ENCODE results near the gene LLCFC1. TPM values are rescaled to one million over a fixed set of nuclear protein-coding genes. Genes with fewer than 3 reads are reported as not detected.
A peak's percentile ranks its signal among the peaks of the same experiment; 100 is the strongest.

The LLCFC1 gene
- total and polyA plus RNA-seq, 4 experiments from 2014 or later, result not detected

DNA sequence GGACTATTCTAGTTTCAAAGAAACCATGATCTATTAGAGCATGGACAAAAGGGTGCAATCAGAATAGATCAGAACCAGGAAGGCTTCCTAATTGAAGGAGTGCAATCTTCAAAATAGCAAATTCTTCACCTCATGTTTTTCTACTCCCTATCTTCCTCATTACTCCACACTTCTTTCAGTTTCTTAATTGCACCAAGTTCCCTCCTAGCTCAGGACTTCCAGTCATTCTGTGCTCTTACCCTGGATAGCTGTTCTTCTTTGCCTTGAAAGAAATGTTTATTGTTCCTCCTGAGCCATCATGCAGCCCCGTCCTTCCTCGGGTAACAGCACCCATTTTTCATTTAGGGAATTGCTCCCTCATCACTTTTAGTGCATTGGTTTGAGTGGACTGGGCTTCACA is 28.8 kb upstream of the LLCFC1 start:
- no peak overlapping the region for H3K4me3 ChIP-seq (ENCODE audit: low read length in 2 of 2)
- H3K4me1 ChIP-seq (ENCODE audit: insufficient read depth, low read length), result no peaks in the 10 kb centered on the region
- DNase-seq, result no peak
- H3K4me1 Mint-ChIP-seq, result peaks cover 0 to 2% (median 0%) of the 10 kb centered on the region in 4 donors
- no peak overlapping the region for H3K27ac ChIP-seq (ENCODE audit: low read depth, low read length)
- peaks cover 0 to 4% (median 2%) of the 10 kb centered on the region in 8 donors for H3K9me3 Mint-ChIP-seq
- ChIA-PET CTCF (ENCODE audit: partially characterized antibody) (interaction anchor here (1.0 to 1.4 kb wide), 4 partner anchors 9 to 56 kb away, joined by 3 to 5 read pairs (median 3); partner anchors contain the start of gene EPHB6), POLR2A (ENCODE audit: partially characterized antibody) (no interaction called here)
- intact Hi-C loops (cut with micrococcal nuclease), result no loop called here
- no peak overlapping the region for H3K27ac Mint-ChIP-seq
- no peak overlapping the region for H3K4me3 Mint-ChIP-seq
- H3K27me3 ChIP-seq (ENCODE audit: insufficient read depth, low read length), result no peaks in the 10 kb centered on the region
- no peaks in the 10 kb centered on the region for H3K36me3 ChIP-seq (ENCODE audit: insufficient read depth, low read length)
- H3K36me3 Mint-ChIP-seq, result no peaks in the 10 kb centered on the region
- no peaks in the 10 kb centered on the region for H3K9me3 ChIP-seq (ENCODE audit: control insufficient read depth in 1 of 2, low read length in 2 of 2)
- peaks cover 30 to 35% of the 10 kb centered on the region in 2 donors for H3K27me3 Mint-ChIP-seq

DNA sequence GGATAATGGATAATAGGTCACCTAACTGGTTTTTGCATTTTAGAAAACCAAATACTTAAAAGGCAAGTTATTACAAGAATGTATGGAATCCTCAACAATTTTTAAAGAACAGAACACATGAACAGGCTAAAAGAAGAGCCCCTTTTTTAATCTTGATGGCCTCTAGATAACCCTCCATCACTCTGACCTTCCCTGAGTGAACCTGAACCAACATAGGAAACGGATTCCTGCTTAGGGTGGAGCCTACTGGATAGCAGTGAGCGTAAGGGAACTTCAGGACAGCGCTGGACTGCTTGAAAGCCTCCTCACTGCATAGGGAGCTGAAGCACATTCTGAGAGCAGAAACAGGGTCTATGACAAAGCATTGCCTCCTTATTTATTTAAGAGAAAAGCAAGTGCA is 26.2 kb upstream of the LLCFC1 start:
- intact Hi-C loops (cut with micrococcal nuclease), result no loop called here
- DNase-seq, result no peak
- ChIA-PET CTCF (ENCODE audit: partially characterized antibody) (no interaction called here), POLR2A (ENCODE audit: partially characterized antibody) (no interaction called here)
- H3K36me3 ChIP-seq (ENCODE audit: insufficient read depth, low read length), result no peaks in the 10 kb centered on the region
- Mint-ChIP-seq H3K4me1 (peaks cover 0 to 2% (median 0%) of the 10 kb centered on the region in 4 donors), H3K27me3 (peaks cover 27 to 30% of the 10 kb centered on the region in 2 donors), H3K27ac (no peak overlapping the region), H3K9me3 (no peaks in the 10 kb centered on the region), H3K36me3 (no peaks in the 10 kb centered on the region), H3K4me3 (no peak overlapping the region)
- no peaks in the 10 kb centered on the region for H3K9me3 ChIP-seq (ENCODE audit: control insufficient read depth in 1 of 2, low read length in 2 of 2)
- H3K27me3 ChIP-seq (ENCODE audit: insufficient read depth, low read length), result no peaks in the 10 kb centered on the region
- H3K4me1 ChIP-seq (ENCODE audit: insufficient read depth, low read length), result no peaks in the 10 kb centered on the region
- no peak overlapping the region for H3K4me3 ChIP-seq (ENCODE audit: low read length in 2 of 2)
- no peak overlapping the region for H3K27ac ChIP-seq (ENCODE audit: low read depth, low read length)

DNA sequence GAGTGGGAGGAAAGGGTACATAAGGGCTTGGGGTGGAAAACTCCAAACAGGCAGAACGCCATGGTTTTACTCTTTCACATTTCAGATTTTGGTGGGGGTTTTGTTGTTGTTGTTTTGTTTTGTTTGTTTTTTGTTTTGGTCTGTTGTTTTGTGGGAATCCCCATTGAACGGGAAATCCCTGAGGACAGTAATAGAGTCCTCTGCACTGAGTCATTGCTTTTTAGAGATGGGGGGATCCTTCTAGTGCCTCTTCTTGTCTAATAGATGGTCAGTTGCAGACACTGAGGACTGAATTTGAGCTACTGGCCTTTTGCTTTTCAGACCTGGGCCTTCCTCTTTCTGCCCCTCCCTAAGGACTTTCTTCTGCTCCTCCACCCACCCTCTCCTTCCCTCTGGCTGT is 25.7 kb upstream of the LLCFC1 start:
- no peak for DNase-seq
- H3K9me3 Mint-ChIP-seq, result no peaks in the 10 kb centered on the region
- no peak overlapping the region for H3K4me3 Mint-ChIP-seq
- POLR2A ChIA-PET (ENCODE audit: partially characterized antibody), result no interaction called here
- H3K27ac Mint-ChIP-seq, result no peak overlapping the region
- Histone ChIP-seq H3K9me3 (ENCODE audit: control insufficient read depth in 1 of 2, low read length in 2 of 2) (no peaks in the 10 kb centered on the region), H3K4me1 (ENCODE audit: insufficient read depth, low read length) (no peaks in the 10 kb centered on the region), H3K36me3 (ENCODE audit: insufficient read depth, low read length) (no peaks in the 10 kb centered on the region), H3K27ac (ENCODE audit: low read depth, low read length) (no peak overlapping the region), H3K27me3 (ENCODE audit: insufficient read depth, low read length) (no peaks in the 10 kb centered on the region), H3K4me3 (ENCODE audit: low read length in 2 of 2) (no peak overlapping the region)
- H3K27me3 Mint-ChIP-seq, result peaks cover 27 to 29% of the 10 kb centered on the region in 2 donors
- no peaks in the 10 kb centered on the region for H3K36me3 Mint-ChIP-seq
- CTCF ChIA-PET (ENCODE audit: partially characterized antibody), result no interaction called here
- intact Hi-C loops (cut with micrococcal nuclease), result no loop called here
- peaks cover 0 to 2% (median 0%) of the 10 kb centered on the region in 4 donors for H3K4me1 Mint-ChIP-seq

DNA sequence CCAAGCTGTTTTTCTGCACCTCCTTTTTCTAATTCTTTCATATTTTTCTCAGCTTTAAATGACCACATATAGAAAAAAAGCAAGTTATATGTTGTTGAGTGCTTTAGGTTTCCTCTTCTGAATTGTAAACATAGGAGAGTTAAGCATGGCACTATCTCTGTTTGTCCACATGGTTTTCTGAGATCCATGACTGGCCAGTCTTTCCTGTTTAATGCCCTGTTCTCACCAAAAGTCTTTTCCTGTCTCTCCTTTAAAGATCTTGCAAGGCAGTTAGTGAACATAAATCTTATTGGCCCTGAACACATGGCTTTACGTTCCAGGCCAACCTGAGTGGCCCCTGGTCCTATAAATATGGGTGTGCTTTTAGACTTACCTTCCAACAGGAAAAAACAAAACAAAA is 25.2 kb upstream of the LLCFC1 start:
- Histone ChIP-seq H3K27me3 (ENCODE audit: insufficient read depth, low read length) (no peaks in the 10 kb centered on the region), H3K4me3 (ENCODE audit: low read length in 2 of 2) (no peak overlapping the region), H3K36me3 (ENCODE audit: insufficient read depth, low read length) (no peaks in the 10 kb centered on the region), H3K27ac (ENCODE audit: low read depth, low read length) (no peak overlapping the region), H3K4me1 (ENCODE audit: insufficient read depth, low read length) (no peaks in the 10 kb centered on the region), H3K9me3 (ENCODE audit: control insufficient read depth in 1 of 2, low read length in 2 of 2) (no peaks in the 10 kb centered on the region)
- ChIA-PET POLR2A (ENCODE audit: partially characterized antibody) (no interaction called here), CTCF (ENCODE audit: partially characterized antibody) (no interaction called here)
- peaks cover 24% of the 10 kb centered on the region in 2 donors for H3K27me3 Mint-ChIP-seq
- H3K9me3 Mint-ChIP-seq, result no peaks in the 10 kb centered on the region
- H3K36me3 Mint-ChIP-seq, result no peaks in the 10 kb centered on the region
- H3K27ac Mint-ChIP-seq, result peak overlapping the region in 1 of 7 donors; percentile 6
- H3K4me3 Mint-ChIP-seq, result no peak overlapping the region
- intact Hi-C loops (cut with micrococcal nuclease), result no loop called here
- no peak for DNase-seq
- peaks cover 0 to 2% (median 0%) of the 10 kb centered on the region in 4 donors for H3K4me1 Mint-ChIP-seq

DNA sequence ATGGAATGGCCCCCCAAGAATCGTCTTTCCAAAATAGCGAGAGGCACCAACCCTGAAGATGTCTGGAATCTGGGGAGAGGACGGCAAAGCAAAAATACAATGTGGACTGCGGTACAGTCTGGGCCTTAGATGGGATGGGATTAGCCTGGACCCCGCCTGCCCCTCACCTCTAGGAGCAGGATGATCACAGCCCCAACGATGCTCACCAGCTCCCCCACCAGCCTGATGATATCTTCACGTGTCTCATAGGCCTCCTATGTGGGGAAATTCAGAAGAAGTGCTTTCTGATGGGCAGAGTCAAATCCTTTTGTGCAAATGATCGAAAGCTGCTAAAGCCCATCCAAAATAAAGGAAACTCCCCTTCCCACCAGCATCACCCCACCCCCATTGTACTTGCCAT is 24.0 kb upstream of the LLCFC1 start:
- no peaks in the 10 kb centered on the region for H3K27me3 ChIP-seq (ENCODE audit: insufficient read depth, low read length)
- Mint-ChIP-seq H3K27ac (no peak overlapping the region), H3K9me3 (no peaks in the 10 kb centered on the region), H3K4me3 (no peak overlapping the region), H3K4me1 (no peaks in the 10 kb centered on the region), H3K36me3 (no peaks in the 10 kb centered on the region), H3K27me3 (peaks cover 21 to 24% of the 10 kb centered on the region in 2 donors)
- no peak overlapping the region for H3K4me3 ChIP-seq (ENCODE audit: low read length in 2 of 2)
- no peaks in the 10 kb centered on the region for H3K36me3 ChIP-seq (ENCODE audit: insufficient read depth, low read length)
- ChIA-PET POLR2A (ENCODE audit: partially characterized antibody) (interaction anchor here (0.6 kb wide), 1 partner anchor 75 kb away, joined by 6 read pairs; no protein-coding TSS in a partner anchor), CTCF (ENCODE audit: partially characterized antibody) (no interaction called here)
- no peaks in the 10 kb centered on the region for H3K4me1 ChIP-seq (ENCODE audit: insufficient read depth, low read length)
- intact Hi-C loops (cut with micrococcal nuclease), result no loop called here
- H3K9me3 ChIP-seq (ENCODE audit: control insufficient read depth in 1 of 2, low read length in 2 of 2), result no peaks in the 10 kb centered on the region
- no peak for DNase-seq
- no peak overlapping the region for H3K27ac ChIP-seq (ENCODE audit: low read depth, low read length)

DNA sequence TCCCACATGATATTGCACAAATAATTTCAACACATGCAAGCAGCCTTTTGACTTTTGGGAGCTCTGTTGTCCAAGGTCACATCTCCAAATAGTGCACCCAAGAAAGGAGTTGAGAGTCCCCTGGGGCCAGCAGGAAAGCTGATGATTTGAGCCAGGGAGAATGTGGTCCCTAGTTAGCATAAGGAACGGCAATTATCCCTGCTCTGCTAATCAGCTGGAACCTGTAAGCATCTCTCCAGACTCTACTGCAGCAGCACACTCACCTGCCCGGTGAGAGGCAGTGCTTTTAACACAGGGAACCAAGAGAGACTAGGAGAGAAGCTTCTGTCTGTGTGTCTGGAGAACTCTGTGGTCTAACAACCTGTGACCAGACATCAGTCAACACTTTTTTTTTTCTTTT is 22.8 kb upstream of the LLCFC1 start:
- no peak overlapping the region for H3K4me3 Mint-ChIP-seq
- ChIA-PET POLR2A (ENCODE audit: partially characterized antibody) (no interaction called here), CTCF (ENCODE audit: partially characterized antibody) (no interaction called here)

DNA sequence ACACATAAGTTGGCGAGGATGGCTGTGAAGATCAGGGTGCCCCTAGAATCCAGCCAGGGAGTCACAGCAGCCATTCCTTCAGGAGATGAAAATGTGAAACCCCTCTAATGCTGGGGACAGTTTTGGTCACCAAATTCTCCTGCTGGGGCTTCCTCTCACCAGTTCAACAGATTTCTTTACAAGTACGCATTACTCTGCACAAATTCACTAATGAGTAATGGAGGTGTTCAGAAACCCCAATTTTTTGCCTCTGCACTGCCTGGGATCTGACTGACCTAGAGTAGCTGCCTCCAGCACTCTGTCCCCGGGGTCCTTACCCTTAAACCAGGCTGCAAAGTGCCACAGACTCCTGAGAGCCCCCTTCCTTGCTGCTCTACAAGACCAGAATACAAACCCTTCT is 21.8 kb upstream of the LLCFC1 start:
- no peak for DNase-seq
- Histone ChIP-seq H3K4me1 (ENCODE audit: insufficient read depth, low read length) (no peaks in the 10 kb centered on the region), H3K36me3 (ENCODE audit: insufficient read depth, low read length) (no peaks in the 10 kb centered on the region), H3K9me3 (ENCODE audit: control insufficient read depth in 1 of 2, low read length in 2 of 2) (no peaks in the 10 kb centered on the region), H3K27ac (ENCODE audit: low read depth, low read length) (no peak overlapping the region), H3K4me3 (ENCODE audit: low read length in 2 of 2) (no peak overlapping the region), H3K27me3 (ENCODE audit: insufficient read depth, low read length) (no peaks in the 10 kb centered on the region)
- intact Hi-C loops (cut with micrococcal nuclease), result no loop called here
- Mint-ChIP-seq H3K4me3 (no peak overlapping the region), H3K36me3 (no peaks in the 10 kb centered on the region), H3K4me1 (no peaks in the 10 kb centered on the region), H3K27ac (no peak overlapping the region), H3K27me3 (peaks cover 12 to 14% of the 10 kb centered on the region in 2 donors), H3K9me3 (no peaks in the 10 kb centered on the region)
- CTCF ChIA-PET (ENCODE audit: partially characterized antibody), result no interaction called here
- POLR2A ChIA-PET (ENCODE audit: partially characterized antibody), result no interaction called here

More for the DNA sequence above, 22.8 kb upstream of the LLCFC1 start:
- no peak for DNase-seq
- no peaks in the 10 kb centered on the region for H3K9me3 ChIP-seq (ENCODE audit: control insufficient read depth in 1 of 2, low read length in 2 of 2)
- no peaks in the 10 kb centered on the region for H3K4me1 Mint-ChIP-seq
- no peaks in the 10 kb centered on the region for H3K27me3 ChIP-seq (ENCODE audit: insufficient read depth, low read length)
- peaks cover 15 to 20% of the 10 kb centered on the region in 2 donors for H3K27me3 Mint-ChIP-seq
- H3K27ac ChIP-seq (ENCODE audit: low read depth, low read length), result no peak overlapping the region
- no peak overlapping the region for H3K27ac Mint-ChIP-seq
- H3K4me1 ChIP-seq (ENCODE audit: insufficient read depth, low read length), result no peaks in the 10 kb centered on the region
- H3K4me3 ChIP-seq (ENCODE audit: low read length in 2 of 2), result no peak overlapping the region
- H3K9me3 Mint-ChIP-seq, result no peaks in the 10 kb centered on the region
- H3K36me3 ChIP-seq (ENCODE audit: insufficient read depth, low read length), result no peaks in the 10 kb centered on the region
- no peaks in the 10 kb centered on the region for H3K36me3 Mint-ChIP-seq
- intact Hi-C loops (cut with micrococcal nuclease), result no loop called here

DNA sequence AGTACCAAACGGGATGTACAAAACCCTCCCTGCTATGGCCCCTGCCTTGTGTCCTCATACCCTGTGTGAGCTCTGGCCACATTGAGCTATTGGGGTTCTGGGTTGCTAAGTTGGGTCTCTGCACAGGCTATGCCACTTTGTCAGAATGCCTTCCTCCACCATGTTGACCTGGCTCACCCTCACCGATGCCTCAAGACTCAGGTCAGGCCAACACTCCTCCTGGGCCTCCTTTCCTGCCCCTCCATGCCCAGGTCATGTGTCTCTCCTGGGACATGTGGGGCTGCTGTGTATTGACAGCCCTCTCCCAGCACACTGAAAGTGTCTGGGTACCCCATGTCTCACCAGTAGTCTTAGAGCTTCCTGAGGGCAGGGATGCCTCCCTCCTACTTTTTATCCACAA is 20.4 kb upstream of the LLCFC1 start:
- no peak for DNase-seq
- Histone ChIP-seq H3K4me3 (ENCODE audit: low read length in 2 of 2) (no peak overlapping the region), H3K27ac (ENCODE audit: low read depth, low read length) (no peak overlapping the region), H3K36me3 (ENCODE audit: insufficient read depth, low read length) (no peaks in the 10 kb centered on the region), H3K9me3 (ENCODE audit: control insufficient read depth in 1 of 2, low read length in 2 of 2) (no peaks in the 10 kb centered on the region), H3K27me3 (ENCODE audit: insufficient read depth, low read length) (no peaks in the 10 kb centered on the region), H3K4me1 (ENCODE audit: insufficient read depth, low read length) (no peaks in the 10 kb centered on the region)
- intact Hi-C loops (cut with micrococcal nuclease), result no loop called here
- peaks cover 8 to 10% of the 10 kb centered on the region in 2 donors for H3K27me3 Mint-ChIP-seq
- CTCF ChIA-PET (ENCODE audit: partially characterized antibody), result no interaction called here
- no peaks in the 10 kb centered on the region for H3K4me1 Mint-ChIP-seq
- H3K4me3 Mint-ChIP-seq, result no peak overlapping the region
- POLR2A ChIA-PET (ENCODE audit: partially characterized antibody), result no interaction called here
- no peaks in the 10 kb centered on the region for H3K9me3 Mint-ChIP-seq
- H3K27ac Mint-ChIP-seq, result no peak overlapping the region
- H3K36me3 Mint-ChIP-seq, result no peaks in the 10 kb centered on the region

Measured in CD4-positive, alpha-beta memory T cell (primary cell).